ENCODE measurements around the gene FOSB. TPM values are rescaled to one million over a fixed set of nuclear protein-coding genes. Genes with fewer than 3 reads are reported as not detected.

The FOSB gene
- total and polyA plus RNA-seq, 2 experiments from 2014 or later = 0.55 to 1.9 TPM

- no peak for TF ChIP-seq CREB1 (CRISPR knock-in tag; IDR thresholded peaks at IDR 0.05; ENCODE audit: low read depth)
- no peak for TF ChIP-seq JUNB (IDR thresholded peaks at IDR 0.05; ENCODE audit: unreplicated experiment)
- TF ChIP-seq POLR2AphosphoS5 (IDR thresholded peaks at IDR 0.05; ENCODE audit: low read depth) = no peak
- TF ChIP-seq ZNF114 (CRISPR knock-in tag; IDR thresholded peaks at IDR 0.05) = no peak
Observed at GRCh38 chr19:45420356-45420755, 47.4 kb upstream of the FOSB start (continued).

GRCh38 chr19:45420871-45421270 is 46.9 kb upstream of the FOSB start:
- Histone ChIP-seq H3K4me3 (no peak overlapping the region), H3K4me1 (ENCODE audit: insufficient read depth) (peaks cover 14% of the 10 kb centered on the region; the same call in 1 of the 2 replicates), H3K79me2 (replicated peaks; ENCODE audit: insufficient read depth) (peaks cover 5% of the 10 kb centered on the region; the same call in 1 of the 2 replicates), H3K9me2 (ENCODE audit: insufficient read depth) (no peaks in the 10 kb centered on the region), H3K27ac (ENCODE audit: low read depth) (no peak overlapping the region), H3K27me3 (ENCODE audit: insufficient read depth) (no peaks in the 10 kb centered on the region), H2AFZ (no peak overlapping the region), H3F3A (replicated peaks; ENCODE audit: low read depth) (peaks cover 12% of the 10 kb centered on the region; the same call in 1 of the 2 replicates), H3K4me2 (no peak overlapping the region), H4K20me1 (replicated peaks; ENCODE audit: insufficient read depth) (peaks cover 2% of the 10 kb centered on the region; the same call in 1 of the 2 replicates), H3K36me3 (ENCODE audit: insufficient read depth) (no peaks in the 10 kb centered on the region; the same call in 1 of the 2 replicates)
- H3K9me3 Mint-ChIP-seq = no peaks in the 10 kb centered on the region; the same call in 2 of the 3 replicates
- no peak for ATAC-seq
- no peak for TF ChIP-seq POLR2AphosphoS5 (IDR thresholded peaks at IDR 0.05; ENCODE audit: low read depth)
- TF ChIP-seq REST (IDR thresholded peaks at IDR 0.05; ENCODE audit: unreplicated experiment) = no peak
- no peak for TF ChIP-seq EZH2phosphoT487 (IDR thresholded peaks at IDR 0.05; ENCODE audit: unreplicated experiment)
- no peak for TF ChIP-seq ZNF114 (CRISPR knock-in tag; IDR thresholded peaks at IDR 0.05)
- TF ChIP-seq JUNB (IDR thresholded peaks at IDR 0.05; ENCODE audit: unreplicated experiment) = no peak
- TF ChIP-seq NANOG (IDR thresholded peaks at IDR 0.05; ENCODE audit: borderline replicate concordance) = no peak
- no peak for TF ChIP-seq EZH2 (IDR thresholded peaks at IDR 0.05; ENCODE audit: low read depth, unreplicated experiment)
- no peak for TF ChIP-seq CTCF (conservative IDR thresholded peaks at IDR 0.05; ENCODE audit: low read depth in 2 of 2)
- no peak for TF ChIP-seq CREB1 (CRISPR knock-in tag; IDR thresholded peaks at IDR 0.05; ENCODE audit: low read depth)
- TF ChIP-seq STAT1 (IDR thresholded peaks at IDR 0.05; ENCODE audit: unreplicated experiment) = no peak
- TF ChIP-seq ZNF331 (CRISPR knock-in tag; IDR thresholded peaks at IDR 0.05; ENCODE audit: low read depth) = no peak
- TF ChIP-seq ZNF462 (CRISPR knock-in tag; IDR thresholded peaks at IDR 0.05) = no peak
- TF ChIP-seq ETS1 (IDR thresholded peaks at IDR 0.05) = no peak
- H3K4me3 Mint-ChIP-seq = 0 out of 3 replicates have a peak overlapping the region, but pooled peaks have one; percentile 6
- peaks cover 13% of the 10 kb centered on the region for H3K27me3 Mint-ChIP-seq (ENCODE audit: insufficient read depth, low read depth, poor library complexity)
- peaks cover 29% of the 10 kb centered on the region for H3K36me3 Mint-ChIP-seq (ENCODE audit: low read depth)
- DNase-seq (ENCODE audit: low spot score) = no peak
- peaks cover 23% of the 10 kb centered on the region for H3K4me1 Mint-ChIP-seq
- H3K27ac Mint-ChIP-seq = no peak overlapping the region

All from GM23338 (cell line).